Nephron (organoid): Measurements from ENCODE around the gene DEPDC4.
A peak's percentile ranks its signal among the peaks of the same experiment; 100 is the strongest.

Source experiments
- H3K27ac Mint-ChIP-seq, 3 experiments: 2 replicates each; pipeline ENCODE4 v1.8.0; 2020; ENCODE audit warnings: mixed read lengths in 3 of 3, mild to moderate bottlenecking in 2 of 3, moderate library complexity in 1 of 3
- H3K27me3 Mint-ChIP-seq: 2 replicates; pipeline ENCODE4 v1.8.0; 2021; ENCODE audit warnings: low read depth, mild to moderate bottlenecking, moderate library complexity, mixed read lengths
- H3K36me3 Mint-ChIP-seq: 2 replicates; pipeline ENCODE4 v1.8.0; 2020; ENCODE audit warnings: low read depth, mixed read lengths
- H3K4me1 Mint-ChIP-seq: 2 replicates; pipeline ENCODE4 v1.8.0; 2020; ENCODE audit warnings: mixed read lengths
- H3K4me3 Mint-ChIP-seq, 3 experiments: 2 replicates each; pipeline ENCODE4 v1.8.0; 2020; ENCODE audit warnings: mild to moderate bottlenecking in 3 of 3, mixed read lengths in 3 of 3, moderate library complexity in 2 of 3
- H3K9me3 Mint-ChIP-seq: 2 replicates; pipeline ENCODE4 v1.8.0; 2020; ENCODE audit warnings: mixed read lengths
- CTCF ChIP-seq, 3 experiments: fragments of 200-600 bp; sonication (generic); IDR thresholded peaks; one replicate each; pipeline ENCODE4 v1.5.0; 2021; ENCODE audit warnings: antibody characterized with exemption in 3 of 3; ENCODE audit not compliant: unreplicated experiment in 3 of 3

Gene DEPDC4

GRCh38 chr12:100201604-100202423 lies 65.1 kb downstream of the DEPDC4 start:
- Mint-ChIP-seq H3K4me3 (peak overlapping the region; percentile 98 to 99 (median 99)), H3K4me1 (peaks cover 17% of the 10 kb centered on the region), H3K27me3 (peaks cover 12% of the 10 kb centered on the region), H3K9me3 (no peaks in the 10 kb centered on the region), H3K27ac (peak overlapping the region; percentile 87 to 98 (median 96)), H3K36me3 (no peaks in the 10 kb centered on the region)
- no peak for TF ChIP-seq CTCF (IDR thresholded peaks at IDR 0.05; ENCODE audit: unreplicated experiment in 3 of 3)

GRCh38 chr12:100200463-100201181 lies 66.3 kb downstream of the DEPDC4 start, which contains the start of gene ACTR6:
Gene ACTR6, plus strand, starts transcription at chr12:100200815. Its CDS starts 37 bp downstream, at chr12:100200852.
- Mint-ChIP-seq H3K4me1 (peaks cover 17% of the 10 kb centered on the region), H3K9me3 (no peaks in the 10 kb centered on the region)
- peak in 1 of 3 experiments; percentile 12 for TF ChIP-seq CTCF (IDR thresholded peaks at IDR 0.05; ENCODE audit: unreplicated experiment in 3 of 3)

GRCh38 chr12:100199347-100200149 lies 67.3 kb downstream of the DEPDC4 start:
- H3K4me1 Mint-ChIP-seq: peaks cover 17% of the 10 kb centered on the region

More at GRCh38 chr12:100200463-100201181, 66.3 kb downstream of the DEPDC4 start, which contains the start of gene ACTR6:
- H3K27ac Mint-ChIP-seq: peak within 1 kb of the TSS; percentile 87 to 98 (median 96)
- no peaks in the 10 kb centered on the region for H3K36me3 Mint-ChIP-seq
- H3K27me3 Mint-ChIP-seq: peaks cover 15% of the 10 kb centered on the region
- H3K4me3 Mint-ChIP-seq: peak within 1 kb of the TSS; percentile 98 to 99 (median 99)

GRCh38 chr12:100199023-100199346 lies 67.9 kb downstream of the DEPDC4 start:
- H3K9me3 Mint-ChIP-seq: no peaks in the 10 kb centered on the region
- no peak for TF ChIP-seq CTCF (IDR thresholded peaks at IDR 0.05; ENCODE audit: unreplicated experiment in 3 of 3)
- H3K4me1 Mint-ChIP-seq: peaks cover 17% of the 10 kb centered on the region
- peaks cover 20% of the 10 kb centered on the region for H3K27me3 Mint-ChIP-seq
- H3K4me3 Mint-ChIP-seq: peak overlapping the region; percentile 90 to 98 (median 91)
- no peaks in the 10 kb centered on the region for H3K36me3 Mint-ChIP-seq
- H3K27ac Mint-ChIP-seq: peak overlapping the region in 2 of 3 experiments; percentile 67 to 85

More at GRCh38 chr12:100199347-100200149, 67.3 kb downstream of the DEPDC4 start:
- peak overlapping the region; percentile 98 to 99 (median 99) for H3K4me3 Mint-ChIP-seq
- peaks cover 20% of the 10 kb centered on the region for H3K27me3 Mint-ChIP-seq
- H3K36me3 Mint-ChIP-seq: no peaks in the 10 kb centered on the region
- H3K27ac Mint-ChIP-seq: peak overlapping the region; percentile 87 to 98 (median 96)
- no peak for TF ChIP-seq CTCF (IDR thresholded peaks at IDR 0.05; ENCODE audit: unreplicated experiment in 3 of 3)
- H3K9me3 Mint-ChIP-seq: no peaks in the 10 kb centered on the region

GRCh38 chr12:100197486-100197885 lies 69.4 kb downstream of the DEPDC4 start:
- peaks cover 20% of the 10 kb centered on the region for H3K27me3 Mint-ChIP-seq
- no peaks in the 10 kb centered on the region for H3K36me3 Mint-ChIP-seq
- no peak for TF ChIP-seq CTCF (IDR thresholded peaks at IDR 0.05; ENCODE audit: unreplicated experiment in 3 of 3)
- H3K4me3 Mint-ChIP-seq: peak overlapping the region; percentile 90 to 98 (median 91)
- H3K4me1 Mint-ChIP-seq: peaks cover 17% of the 10 kb centered on the region
- H3K27ac Mint-ChIP-seq: no peak overlapping the region
- H3K9me3 Mint-ChIP-seq: no peaks in the 10 kb centered on the region
